Activated CD4-positive, alpha-beta T cell treated with anti-CD3 and anti-CD28 coated beads, Interleukin-2, amount 50 U/mL, for 48 hours (primary cell): ENCODE results near the gene CSH2.
A peak's percentile ranks its signal among the peaks of the same experiment; 100 is the strongest.
"Not testable (repeated sequence)": the region's sequence is repeated elsewhere in the genome, so short reads cannot be mapped to it uniquely, and the experiment has no call there.

ENCODE experiments used
- DNase-seq, 2 experiments: peaks; one replicate each; pipeline ENCODE4 v3.0.0-alpha.2; 2020

CSH2 gene

GRCh38 chr17:63894821-63895220 is 21.3 kb upstream of the CSH2 start:
- not testable (repeated sequence) for DNase-seq

- not testable (repeated sequence) for DNase-seq
Measured at GRCh38 chr17:63894021-63894420, 20.5 kb upstream of the CSH2 start.

- DNase-seq: not testable (repeated sequence)
Measured at GRCh38 chr17:63892316-63893037, 19.0 kb upstream of the CSH2 start.

- DNase-seq: not testable (repeated sequence)
Measured at GRCh38 chr17:63889026-63889848, 15.8 kb upstream of the CSH2 start.

- DNase-seq: not testable (repeated sequence)
Measured at GRCh38 chr17:63885119-63885518, 11.6 kb upstream of the CSH2 start.

GRCh38 chr17:63882626-63883126 is 9.2 kb upstream of the CSH2 start:
- not testable (repeated sequence) for DNase-seq

- DNase-seq: peak; percentile 67 to 74
Measured at GRCh38 chr17:63881935-63882601, 8.6 kb upstream of the CSH2 start, which contains the start of gene GH2. GH2 (minus strand) TSS chr17:63881944; CDS start chr17:63881801, 143 bp downstream.

- DNase-seq: not testable (repeated sequence)
Measured at GRCh38 chr17:63881337-63881736, 7.9 kb upstream of the CSH2 start.

GRCh38 chr17:63880706-63881105 is 7.2 kb upstream of the CSH2 start:
- DNase-seq: no peak

GRCh38 chr17:63878413-63878812 is 4.9 kb upstream of the CSH2 start:
- not testable (repeated sequence) for DNase-seq

- DNase-seq: not testable (repeated sequence)
Measured at GRCh38 chr17:63874693-63875092, 1.2 kb upstream of the CSH2 start.

- not testable (repeated sequence) for DNase-seq
Measured at GRCh38 chr17:63874061-63874626, 667 bp upstream of the CSH2 start.

GRCh38 chr17:63871646-63872365 is 1.7 kb downstream of the CSH2 start:
- DNase-seq: not testable (repeated sequence)

GRCh38 chr17:63870292-63870665 is 3.2 kb downstream of the CSH2 start:
- not testable (repeated sequence) for DNase-seq

GRCh38 chr17:63869491-63870291 is 3.8 kb downstream of the CSH2 start:
- DNase-seq: not testable (repeated sequence)

- DNase-seq: not testable (repeated sequence)
Measured at GRCh38 chr17:63866625-63867024, 6.9 kb downstream of the CSH2 start.

- DNase-seq: no peak
Measured at GRCh38 chr17:63859257-63859656, 14.2 kb downstream of the CSH2 start.

- not testable (repeated sequence) for DNase-seq
Measured at GRCh38 chr17:63856425-63856824, 17.1 kb downstream of the CSH2 start.

- DNase-seq: no peak
Measured at GRCh38 chr17:63855185-63855584, 18.3 kb downstream of the CSH2 start.

- DNase-seq: no peak
Measured at GRCh38 chr17:63854709-63855108, 18.8 kb downstream of the CSH2 start.

- DNase-seq: no peak
Measured at GRCh38 chr17:63853260-63853659, 20.2 kb downstream of the CSH2 start.
